ENCODE measurements around the gene CPT2.
"Not testable (repeated sequence)": the region's sequence is repeated elsewhere in the genome, so short reads cannot be mapped to it uniquely, and the experiment has no call there.

The CPT2 gene

DNA sequence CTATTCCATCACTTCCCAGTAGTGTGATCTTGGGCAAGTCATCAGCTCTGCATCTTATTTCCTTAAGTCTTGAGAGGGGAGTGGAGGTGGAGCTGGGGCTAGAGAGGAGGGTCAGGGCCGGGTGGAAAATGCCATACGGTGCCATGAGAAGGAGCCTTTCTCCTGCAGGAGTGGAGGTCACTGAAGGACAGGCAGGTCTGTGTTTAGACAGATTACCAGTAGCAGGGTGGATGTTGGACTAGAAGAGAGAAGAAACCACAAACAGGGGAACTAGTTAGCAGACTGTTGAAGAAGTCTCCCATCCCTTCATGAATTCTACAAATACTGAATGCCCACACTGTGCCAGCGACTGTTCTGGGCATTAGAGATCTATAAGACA is 13.9 kb upstream of the CPT2 start:
- DNase-seq (ENCODE audit: low read depth) = no peak

DNA sequence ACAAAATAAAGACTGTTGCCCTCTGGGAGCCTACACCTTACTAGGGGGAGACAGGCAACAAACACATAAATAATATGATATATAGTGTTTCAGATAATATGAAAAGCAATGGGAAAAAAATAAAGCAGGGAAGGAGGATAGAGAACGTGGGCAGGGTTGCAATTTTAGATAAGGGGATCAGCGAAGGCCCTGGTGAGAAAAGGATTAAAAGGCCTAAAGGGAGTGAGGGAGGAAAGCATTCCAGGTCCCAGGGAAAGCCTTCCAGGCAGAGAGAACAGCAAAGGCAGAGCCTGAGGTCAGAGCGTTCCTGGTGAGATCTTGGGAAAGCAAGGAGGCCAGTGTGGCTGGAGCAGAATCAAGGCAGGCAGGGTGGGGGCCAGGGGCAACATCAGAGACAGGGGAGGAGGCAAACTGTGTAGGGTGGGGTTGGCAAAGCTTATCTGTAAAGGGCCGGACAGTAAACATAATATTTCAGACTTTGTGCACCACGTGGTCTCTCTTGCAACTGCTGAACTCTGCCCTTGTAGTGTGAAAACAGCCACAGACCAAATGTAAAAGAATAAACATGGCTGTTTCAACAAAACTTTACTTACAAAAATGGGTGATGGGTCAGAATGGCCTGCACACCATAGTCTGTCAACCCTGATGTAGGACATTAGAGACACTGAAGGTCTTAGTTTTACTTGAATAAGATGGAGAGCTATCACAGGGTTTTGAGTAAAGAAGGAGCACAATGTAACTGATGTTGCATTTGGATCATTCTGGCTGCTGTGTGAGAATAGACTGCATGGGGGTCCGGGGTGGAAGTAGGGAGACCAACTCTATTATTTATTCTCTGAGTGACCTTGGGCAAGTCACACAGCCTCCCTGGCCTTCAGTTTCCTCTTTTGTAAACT is 13.3 kb upstream of the CPT2 start:
- no peak for DNase-seq (ENCODE audit: low read depth)

- DNase-seq (ENCODE audit: low read depth) = not testable (repeated sequence)
Measured at GRCh38 chr1:53185955-53186297, 10.7 kb upstream of the CPT2 start.

DNA sequence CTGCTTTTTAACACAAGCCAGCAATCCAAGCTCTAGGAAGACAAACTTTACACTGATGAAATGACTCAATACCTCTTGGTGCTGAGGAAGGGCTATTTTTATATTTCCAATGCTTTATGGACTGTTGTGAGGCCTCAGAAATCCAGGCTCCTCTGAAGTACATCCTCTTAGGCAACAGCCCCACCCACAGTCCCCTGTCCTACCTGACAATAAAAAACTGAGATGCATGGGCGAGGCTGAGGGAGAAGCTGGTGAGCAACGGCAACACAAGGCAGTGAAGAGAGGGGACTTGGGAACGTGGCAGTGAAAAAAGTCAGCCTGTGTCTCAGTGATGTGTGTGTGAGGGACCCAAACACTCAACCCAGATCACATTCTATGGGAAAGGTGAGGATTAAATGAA is 10.1 kb upstream of the CPT2 start:
- DNase-seq (ENCODE audit: low read depth) = no peak

GRCh38 chr1:53187401-53187800 is 9.2 kb upstream of the CPT2 start:
- no peak for DNase-seq (ENCODE audit: low read depth)

- DNase-seq (ENCODE audit: low read depth) = no peak
Measured at GRCh38 chr1:53188099-53188498, 8.5 kb upstream of the CPT2 start.

- no peak for DNase-seq (ENCODE audit: low read depth)
Measured at GRCh38 chr1:53189061-53189460, 7.6 kb upstream of the CPT2 start.

DNA sequence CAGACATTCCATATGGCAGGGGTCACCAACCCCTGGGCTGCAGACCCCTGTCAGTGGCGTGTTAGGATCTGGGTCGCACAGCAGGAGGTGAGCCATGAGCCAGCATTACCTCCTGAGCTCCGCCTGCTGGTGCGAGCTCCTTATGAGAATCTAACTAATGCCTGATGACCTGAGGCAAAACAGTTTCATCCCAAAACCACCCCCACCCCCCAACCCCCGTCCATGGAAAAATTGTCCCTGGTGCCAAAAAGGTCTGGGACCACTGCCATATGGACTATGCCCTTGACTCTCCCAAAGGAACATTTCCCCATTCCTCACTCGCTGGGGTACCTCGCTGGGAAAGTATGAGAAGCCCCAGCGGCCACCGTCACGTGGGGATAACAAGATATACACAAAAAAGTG is 6.4 kb upstream of the CPT2 start:
- no peak for DNase-seq (ENCODE audit: low read depth)

DNA sequence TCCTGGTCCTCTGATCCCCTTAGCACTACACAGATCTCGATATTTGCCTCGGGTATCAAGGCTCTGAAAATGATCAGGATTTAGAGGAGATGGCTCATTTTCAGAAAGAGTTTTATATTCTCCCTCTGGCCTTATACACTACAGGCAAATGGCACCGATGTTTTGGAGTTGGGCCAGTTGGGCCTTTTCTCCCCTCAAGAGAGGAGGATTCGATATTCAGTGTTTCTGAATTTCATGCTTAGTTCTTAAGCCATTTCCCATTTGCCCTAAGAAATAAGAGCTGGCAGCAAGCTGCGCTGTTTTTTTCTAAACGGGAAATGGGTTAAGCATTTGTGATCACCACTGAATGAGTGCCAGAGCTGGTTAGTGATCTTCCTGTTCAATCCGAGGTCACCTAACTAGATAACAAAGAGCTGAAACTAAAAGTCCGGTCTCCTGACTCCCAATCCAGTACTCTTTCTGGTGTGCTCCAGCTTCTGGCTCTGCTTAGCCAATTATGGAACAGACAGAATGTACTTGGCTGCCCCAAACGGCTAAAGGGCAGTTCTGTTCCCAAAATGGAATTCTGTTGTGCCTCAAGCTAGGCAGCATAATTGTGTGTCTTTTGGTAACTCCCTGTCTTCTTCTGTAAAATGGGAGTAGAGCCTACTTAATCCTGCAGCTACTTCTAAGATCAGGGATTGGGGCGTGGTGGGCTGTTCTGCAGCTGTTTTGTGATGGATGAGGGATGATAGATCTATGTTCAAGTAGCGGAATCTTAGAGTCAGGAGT is 1.2 kb upstream of the CPT2 start:
- no peak for DNase-seq (ENCODE audit: low read depth)

GRCh38 chr1:53196017-53196484 is 573 bp upstream of the CPT2 start:
- DNase-seq (ENCODE audit: low read depth) = no peak

DNA sequence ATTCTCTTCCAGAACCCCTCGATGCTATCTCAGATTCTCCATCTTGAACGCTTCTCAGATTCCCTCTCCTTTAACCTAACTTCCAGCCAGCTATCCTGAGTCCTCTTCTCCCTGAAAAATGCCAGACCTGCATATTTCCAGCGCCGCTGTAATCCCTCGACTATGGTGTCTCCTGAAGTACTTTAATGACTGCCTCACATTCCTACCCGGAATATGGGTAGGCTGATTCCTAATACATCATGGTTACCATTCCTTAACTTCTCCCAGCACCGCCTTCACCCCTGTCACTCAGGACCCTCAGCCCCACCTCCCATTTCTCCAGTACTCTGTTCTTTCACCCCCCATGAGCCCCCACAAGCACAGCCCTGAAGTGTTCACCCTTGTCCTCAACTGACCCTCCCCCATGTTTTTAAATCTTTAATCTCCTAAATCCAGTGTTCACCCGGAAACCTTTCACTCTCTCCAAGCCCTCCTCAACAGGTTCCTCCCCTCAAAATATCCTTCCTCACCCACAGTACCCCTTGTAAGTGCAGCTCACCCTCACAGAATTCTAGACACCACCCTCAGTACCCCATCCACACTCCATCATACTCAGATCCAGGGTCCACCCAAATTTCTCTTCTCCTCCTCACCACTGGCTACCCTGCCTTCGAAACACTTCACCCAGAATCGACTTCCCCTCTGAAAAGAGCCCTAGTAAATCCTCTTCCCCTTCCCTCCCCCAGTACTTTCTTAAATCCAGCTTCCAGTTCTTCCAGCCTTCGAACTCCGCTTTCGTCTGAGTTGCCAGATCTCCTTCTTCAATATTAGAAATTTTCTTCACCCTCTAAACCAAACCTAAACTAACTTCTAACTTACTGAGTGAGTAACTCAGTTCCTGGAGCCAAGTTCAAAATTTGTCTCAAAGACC is 922 bp downstream of the CPT2 start:
- no peak for DNase-seq (ENCODE audit: low read depth)

DNA sequence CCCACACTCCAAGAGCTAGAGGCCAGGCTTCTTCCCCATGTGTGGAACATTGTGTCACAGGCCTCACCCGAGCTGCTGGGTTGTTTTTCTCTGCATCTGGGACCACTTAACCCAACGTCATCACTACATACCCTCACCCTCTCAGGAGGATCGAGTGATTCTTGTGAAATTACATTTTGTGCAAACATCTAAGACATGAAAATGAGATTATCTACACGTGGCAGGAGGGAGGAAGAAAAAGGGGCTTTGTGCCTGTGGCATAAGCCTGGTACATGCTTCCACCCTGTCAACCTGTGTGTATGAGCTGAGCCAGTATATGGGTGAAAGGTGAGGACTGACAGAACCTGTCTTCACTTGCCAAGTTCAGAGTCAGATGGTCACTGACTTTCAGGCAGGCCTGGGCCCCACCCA is 1.6 kb downstream of the CPT2 start:
- DNase-seq (ENCODE audit: low read depth) = no peak

- DNase-seq (ENCODE audit: low read depth) = no peak
Measured at GRCh38 chr1:53203466-53203865, 6.8 kb downstream of the CPT2 start.

DNA sequence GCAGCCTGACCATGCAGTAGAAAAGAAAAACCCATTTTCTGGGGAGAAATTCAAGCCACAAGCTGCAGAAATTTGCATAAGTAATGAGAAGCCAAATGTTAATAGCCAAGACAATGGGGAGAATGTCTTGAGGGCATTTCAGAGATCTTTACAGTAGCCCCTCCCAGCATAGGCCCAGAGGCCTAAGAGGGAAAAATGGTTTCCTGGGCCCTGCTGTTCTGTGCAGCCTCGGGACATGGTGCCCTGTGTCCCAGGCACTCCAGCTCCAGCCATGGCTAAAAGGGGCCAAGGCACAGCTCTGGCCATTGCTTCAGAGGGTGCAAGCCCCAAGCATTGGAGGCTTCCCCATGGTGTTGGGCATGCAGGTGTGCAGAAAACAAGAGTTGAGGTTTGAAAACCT is 8.9 kb downstream of the CPT2 start:
- not testable (repeated sequence) for DNase-seq (ENCODE audit: low read depth)

- not testable (repeated sequence) for DNase-seq (ENCODE audit: low read depth)
Measured at GRCh38 chr1:53206083-53206685, 9.6 kb downstream of the CPT2 start.

GRCh38 chr1:53206735-53207379 is 10.2 kb downstream of the CPT2 start:
- DNase-seq (ENCODE audit: low read depth) = no peak

DNA sequence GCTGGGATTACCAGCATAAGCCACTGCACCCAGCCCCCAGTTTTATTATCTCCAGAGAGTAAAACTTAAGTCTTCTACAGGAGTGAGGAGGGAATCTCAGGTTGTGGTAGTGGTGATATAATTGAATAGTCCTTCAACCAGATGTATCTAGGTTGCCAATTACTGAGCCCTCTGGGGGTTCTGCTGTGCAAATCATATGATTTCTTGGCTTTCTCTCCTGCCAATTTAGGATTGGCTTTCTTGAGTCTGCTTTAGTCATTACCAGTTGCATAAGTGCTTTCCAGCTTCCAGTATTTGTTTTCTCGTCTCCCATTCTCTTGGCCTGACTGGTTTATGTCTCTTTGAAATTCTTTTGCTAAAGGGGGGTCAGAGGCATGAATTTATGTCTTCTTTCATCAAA is 11.1 kb downstream of the CPT2 start:
- DNase-seq (ENCODE audit: low read depth) = no peak

- no peak for DNase-seq (ENCODE audit: low read depth)
Measured at GRCh38 chr1:53210352-53210751, 13.7 kb downstream of the CPT2 start.

- no peak for DNase-seq (ENCODE audit: low read depth)
Measured at GRCh38 chr1:53210954-53211353, 14.3 kb downstream of the CPT2 start.

DNA sequence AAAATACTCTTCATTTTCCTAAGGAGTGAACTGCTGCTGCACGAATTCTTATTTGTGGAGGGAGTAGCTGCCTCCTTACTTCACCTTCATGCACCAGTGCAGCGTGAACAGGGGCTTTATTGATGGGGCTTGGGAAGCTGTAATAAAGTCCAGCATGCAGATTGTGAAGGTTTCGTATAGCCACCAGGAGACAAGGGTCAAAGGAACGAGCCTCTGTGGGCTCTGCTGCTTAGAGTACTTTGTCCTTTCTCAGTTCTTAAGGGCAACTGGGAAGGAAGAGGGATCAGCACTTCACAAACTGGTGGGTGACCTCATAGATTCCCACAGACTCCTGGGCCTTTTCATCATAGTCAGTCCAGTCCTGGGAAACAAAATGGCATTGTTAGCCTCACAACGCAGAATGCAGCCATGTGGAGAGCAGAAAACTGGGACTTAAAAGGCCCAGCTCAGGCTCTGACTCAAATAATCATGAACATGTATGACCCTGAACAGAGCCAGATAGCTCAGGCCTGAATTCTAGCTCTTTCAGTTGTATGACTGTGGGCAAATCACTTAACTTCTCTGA is 17.8 kb downstream of the CPT2 start:
- no peak for DNase-seq (ENCODE audit: low read depth)

- no peak for DNase-seq (ENCODE audit: low read depth)
Measured at GRCh38 chr1:53218201-53218600, 21.6 kb downstream of the CPT2 start.

All from stimulated activated CD8-positive, alpha-beta memory T cell treated with anti-CD3 and anti-CD28 coated beads, Interleukin-15, amount 100 ng/mL, for 1 hour (primary cell).